Stimulated activated CD4-positive, alpha-beta T cell treated with anti-CD3 and anti-CD28 coated beads, Interleukin-4, amount 100 ng/mL, for 24 hours (primary cell): ENCODE results near the gene RPS19BP1.

Experiments used
- DNase-seq: peaks from one replicate; pipeline ENCODE4 v3.0.0-alpha.2; 2020

Gene RPS19BP1, protein sequence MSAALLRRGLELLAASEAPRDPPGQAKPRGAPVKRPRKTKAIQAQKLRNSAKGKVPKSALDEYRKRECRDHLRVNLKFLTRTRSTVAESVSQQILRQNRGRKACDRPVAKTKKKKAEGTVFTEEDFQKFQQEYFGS

DNA sequence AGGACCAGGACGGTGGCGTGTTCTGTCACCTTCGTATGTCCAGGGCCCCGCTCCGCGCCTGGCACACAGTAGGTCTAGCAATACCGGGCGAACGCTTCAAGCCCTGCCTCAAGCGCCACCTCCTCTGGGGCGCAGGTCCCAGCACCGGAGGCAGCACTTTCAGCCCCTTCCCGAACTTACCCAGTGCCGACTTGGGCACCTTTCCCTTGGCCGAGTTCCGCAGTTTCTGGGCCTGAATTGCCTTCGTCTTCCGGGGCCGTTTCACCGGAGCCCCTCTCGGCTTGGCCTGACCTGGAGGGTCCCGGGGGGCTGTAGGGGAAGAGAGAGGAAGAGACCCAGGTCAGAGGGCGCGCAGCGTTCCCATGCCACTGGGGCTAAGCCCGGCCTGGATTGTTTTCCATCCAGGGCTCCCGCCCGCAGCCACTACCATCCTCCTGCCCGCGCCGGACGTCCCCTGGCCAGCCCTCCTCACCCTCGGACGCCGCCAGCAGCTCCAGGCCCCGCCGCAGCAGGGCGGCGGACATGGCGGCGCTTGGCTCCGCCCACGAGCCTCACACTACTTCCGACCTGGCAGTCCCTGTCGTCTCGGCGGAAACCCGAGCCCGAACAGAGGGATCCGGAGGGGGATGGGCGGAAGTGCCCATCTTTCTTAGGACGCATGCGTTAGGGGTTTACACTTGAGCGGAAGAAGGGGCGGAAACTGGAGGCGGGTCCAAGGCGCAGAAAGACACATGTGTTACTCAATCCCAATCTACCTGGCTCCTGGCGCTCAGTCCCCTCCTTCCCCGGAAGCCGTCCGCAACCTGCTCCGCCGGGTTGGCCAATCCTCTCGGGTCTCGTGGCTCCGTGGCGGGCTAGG is at the start of gene RPS19BP1:
RPS19BP1 (minus strand) TSS at position 534 of the 859 bp plus-strand sequence; CDS start at position 524, 10 bp downstream.
- peak; percentile 100 for DNase-seq

- DNase-seq, result no peak
Measured at GRCh38 chr22:39581303-39581702, 48.8 kb upstream of the RPS19BP1 start.

GRCh38 chr22:39580795-39581194 is 48.2 kb upstream of the RPS19BP1 start:
- DNase-seq, result no peak

DNA sequence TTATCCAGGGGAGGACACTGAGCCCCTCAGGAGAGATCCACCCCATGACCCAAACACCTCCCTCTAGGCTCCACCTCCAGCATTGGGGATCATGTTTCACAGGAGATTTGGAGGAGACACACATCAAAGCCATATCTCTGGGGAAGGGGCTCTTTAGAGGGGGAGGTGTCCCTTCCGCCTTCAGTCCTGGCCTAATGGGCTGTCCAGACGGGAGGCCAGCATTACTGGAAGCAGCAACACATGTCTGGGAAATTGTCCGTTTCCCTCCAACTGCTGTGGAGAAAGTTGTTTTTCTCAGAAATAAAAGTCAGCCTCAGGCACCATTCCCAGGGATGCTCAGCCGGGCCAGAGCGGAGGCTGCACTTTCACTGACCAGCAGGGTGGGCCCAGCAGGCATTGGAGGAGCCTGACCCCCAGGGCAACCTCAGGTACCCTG is 47.5 kb upstream of the RPS19BP1 start:
- no peak for DNase-seq

- no peak for DNase-seq
Measured at GRCh38 chr22:39577900-39578299, 45.4 kb upstream of the RPS19BP1 start.

DNA sequence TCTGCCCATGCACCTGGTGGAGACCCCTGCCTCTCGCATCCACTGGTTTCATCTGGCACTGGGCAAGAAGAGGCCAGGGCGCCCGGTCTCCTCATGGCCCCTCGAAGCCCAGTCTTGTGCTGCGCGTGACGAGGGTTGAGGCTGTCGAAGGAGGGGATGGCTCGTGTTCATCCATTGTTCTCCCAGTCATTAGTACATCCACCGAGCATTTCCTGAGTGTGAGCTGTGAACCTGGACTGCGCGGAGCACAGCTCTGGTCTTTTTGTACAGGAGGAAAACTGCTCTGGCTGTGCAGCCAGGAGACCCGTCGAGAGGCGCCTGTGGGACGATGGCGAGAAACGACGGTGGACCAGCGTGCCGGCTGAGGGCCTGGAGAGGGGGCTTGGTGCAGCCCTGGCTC is 44.8 kb upstream of the RPS19BP1 start:
- no peak for DNase-seq

DNA sequence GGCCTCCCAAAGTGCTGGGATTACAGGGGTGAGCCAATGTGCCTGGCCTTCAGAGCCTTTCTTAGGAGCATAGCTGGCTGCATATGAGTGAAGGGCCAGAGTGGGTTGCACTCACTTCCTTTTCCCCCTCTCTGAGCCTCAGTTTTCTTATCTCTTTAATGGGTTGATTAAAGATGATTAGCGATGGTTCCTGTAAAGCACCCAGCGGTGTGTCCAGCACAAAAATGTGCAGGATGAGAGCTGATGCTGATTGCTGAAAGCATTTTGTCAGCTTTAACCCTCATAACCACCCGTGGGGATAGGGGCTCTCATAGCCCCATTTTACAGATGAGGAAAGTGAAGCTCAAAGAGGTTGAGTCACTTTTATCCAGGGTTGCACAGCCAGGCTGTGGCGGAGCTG is 43.5 kb upstream of the RPS19BP1 start:
- no peak for DNase-seq

DNA sequence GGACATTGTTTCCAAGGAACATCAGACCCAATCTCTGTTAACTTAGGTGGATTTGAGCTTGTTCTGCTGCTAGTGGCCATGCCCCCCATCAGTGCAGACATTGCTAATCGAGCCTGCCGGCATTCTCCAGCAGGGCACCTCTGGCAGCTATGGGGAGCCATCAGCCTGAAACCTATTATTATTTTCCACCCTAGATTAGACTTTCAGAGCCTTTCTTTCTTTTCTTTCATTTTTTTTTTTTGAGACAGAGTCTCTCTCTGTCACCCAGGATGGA is 42.9 kb upstream of the RPS19BP1 start:
- no peak for DNase-seq

GRCh38 chr22:39574779-39575551 is 42.4 kb upstream of the RPS19BP1 start:
- no peak for DNase-seq

DNA sequence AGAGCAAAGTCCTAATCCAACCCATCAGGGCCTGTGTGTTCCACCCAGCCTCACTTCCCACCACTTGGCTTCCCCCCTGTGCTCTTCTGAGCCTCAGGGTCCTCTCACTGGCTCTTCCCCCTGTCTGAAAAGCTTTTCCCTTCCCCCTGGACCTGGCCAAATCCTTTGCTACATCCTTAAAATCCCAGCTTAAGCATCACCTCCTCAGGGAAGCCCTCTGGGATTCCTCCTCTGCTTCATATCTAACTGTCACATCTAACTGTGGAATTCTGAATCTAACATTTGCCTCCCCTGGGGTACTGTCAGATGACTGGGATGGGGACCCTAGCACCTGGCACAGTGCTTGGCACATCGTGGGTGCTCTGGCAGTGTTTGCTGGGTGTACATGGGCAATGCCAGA is 39.0 kb upstream of the RPS19BP1 start:
- DNase-seq, result no peak

- DNase-seq, result no peak
Measured at GRCh38 chr22:39570665-39571064, 38.1 kb upstream of the RPS19BP1 start, which contains the start of gene CACNA1I. CACNA1I (plus strand) TSS chr22:39570753; CDS start chr22:39570753, 0 bp downstream.

DNA sequence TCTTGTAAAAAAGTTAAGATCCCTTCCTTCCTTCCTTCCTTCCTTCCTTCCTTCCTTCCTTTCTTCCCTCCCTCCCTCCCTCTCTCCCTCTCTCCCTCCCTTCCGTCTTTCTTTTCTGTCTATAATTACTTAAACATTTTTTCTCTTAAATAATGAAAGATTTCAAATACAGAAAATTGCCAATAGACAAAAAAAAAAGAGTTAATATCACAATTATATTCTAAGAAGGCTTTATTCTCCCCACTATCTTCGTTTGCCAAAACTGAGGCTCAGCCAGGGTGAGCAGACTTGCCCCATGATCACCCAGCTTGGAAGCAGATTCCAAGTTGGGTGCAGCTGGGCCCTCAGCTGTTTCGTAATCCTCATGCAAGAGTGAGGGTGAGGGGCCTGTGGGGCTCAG is 37.7 kb upstream of the RPS19BP1 start:
- no peak for DNase-seq

DNA sequence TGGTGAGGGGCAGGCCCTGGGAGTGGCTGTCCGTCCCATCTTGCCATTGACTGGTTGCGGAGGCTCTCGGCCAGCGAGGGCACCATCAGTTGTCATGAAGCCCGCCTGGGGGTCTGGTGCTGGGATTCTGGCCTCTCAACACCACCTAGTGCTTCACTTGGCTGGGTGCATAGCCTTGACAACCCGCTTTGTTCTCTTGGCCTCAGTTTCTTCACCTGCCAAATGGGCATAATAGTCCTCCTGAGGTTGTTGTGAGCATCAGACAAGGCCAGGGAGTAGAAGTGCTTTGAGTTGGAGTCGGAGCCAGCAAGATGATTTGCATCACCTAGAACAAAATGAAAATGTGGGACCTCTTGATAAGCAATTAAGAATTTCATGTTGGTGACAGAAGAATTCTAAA is 36.5 kb upstream of the RPS19BP1 start:
- no peak for DNase-seq

DNA sequence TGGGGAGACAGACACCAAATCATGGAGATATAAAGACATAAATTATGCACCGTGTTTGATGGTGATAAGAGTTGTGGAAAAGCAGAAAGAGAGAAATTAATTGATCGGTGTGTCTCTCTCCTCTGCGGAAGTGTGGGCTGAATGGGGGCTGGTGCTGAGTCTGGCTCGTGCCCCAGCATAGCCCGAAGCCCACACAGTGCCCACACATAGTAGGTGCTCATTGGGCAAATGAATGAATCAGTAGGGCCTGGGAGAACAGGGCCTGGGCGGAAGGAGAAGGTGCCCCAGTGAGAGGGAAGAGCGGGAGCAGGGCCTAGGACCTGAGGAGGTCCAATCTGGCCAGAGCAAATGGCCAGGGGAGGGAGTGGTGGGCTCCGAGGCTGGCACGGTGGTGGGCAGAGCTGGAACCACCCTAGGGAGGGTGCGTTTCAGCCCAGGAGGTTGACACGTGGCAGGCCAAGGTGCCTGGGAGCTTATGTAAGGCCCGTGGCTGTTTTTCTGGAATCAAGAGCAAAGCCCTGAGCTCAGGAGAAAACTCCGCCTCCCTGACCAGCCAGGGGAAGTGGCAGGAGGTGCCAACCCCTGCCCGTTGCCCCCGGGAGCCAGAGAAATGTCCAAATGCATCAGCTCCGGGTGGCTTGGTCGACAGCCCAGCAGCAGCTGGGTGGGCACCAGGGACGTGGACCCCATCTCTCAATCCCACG is 35.9 kb upstream of the RPS19BP1 start:
- DNase-seq, result no peak

DNA sequence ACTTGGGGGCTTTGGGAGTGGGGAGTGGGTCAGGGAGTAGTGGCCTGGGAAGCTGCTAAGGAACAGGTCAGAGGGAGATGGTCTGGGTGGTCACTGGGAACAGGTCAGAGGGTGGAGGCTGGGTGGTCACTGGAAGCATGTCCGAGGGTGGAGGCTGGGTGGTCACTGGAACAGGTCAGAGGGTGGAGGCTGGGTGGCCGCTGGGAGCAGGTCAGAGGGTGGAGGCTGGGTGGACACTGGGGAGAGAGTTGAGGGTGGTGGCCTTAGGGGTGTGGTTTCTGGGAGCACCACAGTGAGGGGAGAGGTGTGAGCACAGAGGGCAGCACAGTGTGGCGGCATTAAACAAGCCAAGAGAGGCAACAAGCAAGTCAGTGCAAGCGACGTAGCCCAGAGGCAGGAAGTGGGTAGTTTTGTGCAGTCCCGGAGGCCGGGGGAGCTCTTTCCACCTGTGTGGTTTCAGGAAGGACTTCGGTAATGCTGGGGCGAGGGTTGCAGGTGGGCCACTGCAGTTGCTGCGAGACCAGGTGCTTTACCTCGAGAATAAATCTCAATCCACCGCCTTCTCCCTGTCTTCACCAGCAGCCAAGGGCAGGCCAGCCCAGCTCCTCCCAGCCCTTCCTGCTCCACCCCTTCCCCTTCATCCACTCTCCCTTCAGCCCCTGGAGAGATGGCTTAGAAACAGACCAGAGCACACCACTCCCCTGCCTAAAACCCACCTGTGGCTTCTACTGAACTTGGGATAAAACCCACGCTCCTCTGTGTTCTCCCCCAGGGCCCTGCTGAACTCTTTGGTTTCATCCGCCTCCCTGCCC is 34.8 kb upstream of the RPS19BP1 start:
- peak; percentile 37 for DNase-seq

DNA sequence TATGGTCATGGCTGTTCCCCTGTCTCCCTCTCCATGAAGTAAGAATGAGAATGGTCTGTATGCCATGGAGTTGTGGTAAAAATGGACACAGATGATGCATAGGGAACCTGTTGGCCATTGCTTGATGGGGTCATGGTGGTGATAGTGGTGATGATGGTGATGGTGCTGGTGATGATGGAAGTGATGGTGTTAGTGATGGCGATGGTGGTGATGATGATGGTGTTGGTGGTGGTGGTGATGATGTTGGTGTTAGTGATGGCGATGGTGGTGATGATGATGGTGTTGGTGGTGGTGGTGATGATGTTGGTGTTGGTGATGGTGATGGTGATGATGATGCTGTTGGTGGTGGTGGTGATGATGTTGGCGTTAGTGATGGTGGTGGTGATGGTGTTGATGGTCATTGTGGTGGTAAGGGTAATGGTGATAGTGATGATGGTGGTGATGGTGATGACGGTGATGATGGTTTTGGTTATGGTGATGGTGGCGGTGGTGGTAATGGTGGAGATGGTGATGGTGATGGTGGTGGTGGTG is 32.9 kb upstream of the RPS19BP1 start:
- no peak for DNase-seq

GRCh38 chr22:39563571-39564428 is 31.3 kb upstream of the RPS19BP1 start:
- no peak for DNase-seq

DNA sequence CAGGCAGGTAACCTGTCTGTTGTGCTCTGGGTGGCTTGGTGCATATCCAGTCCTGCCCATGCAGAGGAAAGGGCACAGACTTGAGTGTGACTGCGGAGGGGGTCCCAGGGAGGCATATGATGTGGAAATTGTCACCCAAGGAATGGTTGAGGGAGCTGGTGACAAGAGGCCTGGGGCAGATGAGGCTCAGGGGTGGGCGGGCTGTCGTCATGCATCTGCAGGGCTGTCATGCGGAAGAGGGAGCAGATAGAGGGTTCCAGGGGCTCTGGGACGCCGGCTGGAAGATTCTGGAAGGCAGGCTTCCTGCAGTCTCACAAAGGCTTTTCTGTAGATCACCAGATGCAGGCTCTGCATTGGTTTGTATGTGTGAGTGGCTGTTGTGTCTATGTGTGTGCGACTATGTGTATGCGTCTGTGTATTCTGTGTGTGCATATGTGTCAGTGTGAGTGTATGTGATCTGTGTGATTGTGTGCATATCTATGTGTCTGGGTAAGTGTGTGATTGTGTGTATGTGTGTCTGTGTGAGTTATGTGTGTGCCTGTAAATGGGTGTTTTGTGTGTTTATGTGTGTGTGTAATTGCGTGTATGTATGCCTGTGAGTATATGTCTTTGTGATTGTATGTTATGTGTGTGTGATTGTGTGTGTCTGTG is 30.4 kb upstream of the RPS19BP1 start:
- DNase-seq, result no peak

- no peak for DNase-seq
Measured at GRCh38 chr22:39560127-39560526, 27.6 kb upstream of the RPS19BP1 start.

GRCh38 chr22:39559456-39560105 is 27.0 kb upstream of the RPS19BP1 start:
- DNase-seq, result no peak
